SW 1271 (cell line): ENCODE measurements around the gene OLIG1.

Experiments used
- DNase-seq, 2 experiments: peaks; one replicate each; lab custom pipeline; 2025; lab: John Stamatoyannopoulos, UW

The OLIG1 gene

DNA sequence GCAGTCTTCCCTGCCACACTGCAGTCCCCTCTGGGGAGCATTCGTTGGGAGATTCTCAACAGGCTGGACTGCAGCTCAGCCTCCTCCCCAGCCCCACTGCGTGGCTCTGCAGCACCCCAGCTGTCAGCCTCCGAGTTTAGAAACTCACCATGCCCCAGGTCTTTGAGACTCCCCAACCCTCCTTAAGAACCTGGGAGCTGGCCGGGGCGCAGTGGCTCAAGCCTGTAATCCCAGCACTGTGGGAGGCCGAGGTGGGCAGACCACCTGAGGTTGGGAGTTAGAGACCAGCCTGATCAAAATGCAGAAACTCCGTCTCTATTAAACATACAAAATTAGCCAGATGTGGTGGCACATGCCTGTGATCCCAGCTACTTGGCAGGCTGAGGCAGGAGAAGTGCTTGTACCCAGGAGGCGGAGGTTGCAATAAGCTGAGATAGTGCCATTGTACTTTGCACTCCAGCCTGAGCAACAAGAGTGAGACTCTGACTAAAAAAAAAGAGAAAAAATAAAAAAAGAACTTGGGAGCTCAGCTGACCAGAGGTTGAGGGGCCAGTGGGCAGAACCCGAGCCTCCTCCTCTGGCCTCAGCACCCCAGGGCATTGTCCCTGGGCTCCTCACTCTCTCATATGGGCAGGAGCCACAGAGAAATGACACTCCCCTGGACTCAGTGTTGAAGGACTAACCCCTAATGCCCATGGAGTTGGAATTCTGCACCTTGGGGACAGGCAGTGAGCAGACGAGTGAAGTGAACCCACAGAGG is 38.6 kb upstream of the OLIG1 start:
- no peak for DNase-seq

DNA sequence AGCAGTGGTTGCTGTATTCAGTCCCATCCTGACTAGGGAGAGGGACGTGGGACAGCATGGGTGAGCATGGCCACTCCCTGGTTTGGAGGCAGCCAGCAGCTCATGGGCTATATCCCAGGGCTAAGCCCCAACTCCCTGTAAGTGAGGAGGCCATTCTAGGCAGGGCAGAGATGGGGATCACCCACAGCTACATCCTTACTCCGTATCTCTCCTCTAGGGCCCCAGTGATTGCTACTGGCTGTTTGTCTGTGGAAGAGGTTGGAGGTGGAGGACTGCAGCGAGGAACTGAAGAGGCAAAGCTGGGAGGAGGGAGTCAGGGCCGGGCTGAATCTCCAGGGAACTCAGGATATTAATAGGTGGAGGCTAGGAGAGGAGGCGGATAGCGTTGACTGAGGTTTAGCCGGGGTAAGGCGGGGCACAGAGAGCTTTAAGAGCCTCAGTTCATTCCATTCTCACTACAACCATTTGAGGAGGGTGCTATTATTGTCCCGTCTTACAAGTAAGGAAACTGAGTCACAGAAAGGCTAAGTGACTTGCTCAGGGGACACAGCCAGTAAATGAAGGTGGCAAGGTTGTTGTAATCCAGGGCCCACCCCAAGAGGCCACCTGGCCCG is 37.4 kb upstream of the OLIG1 start:
- DNase-seq: no peak

DNA sequence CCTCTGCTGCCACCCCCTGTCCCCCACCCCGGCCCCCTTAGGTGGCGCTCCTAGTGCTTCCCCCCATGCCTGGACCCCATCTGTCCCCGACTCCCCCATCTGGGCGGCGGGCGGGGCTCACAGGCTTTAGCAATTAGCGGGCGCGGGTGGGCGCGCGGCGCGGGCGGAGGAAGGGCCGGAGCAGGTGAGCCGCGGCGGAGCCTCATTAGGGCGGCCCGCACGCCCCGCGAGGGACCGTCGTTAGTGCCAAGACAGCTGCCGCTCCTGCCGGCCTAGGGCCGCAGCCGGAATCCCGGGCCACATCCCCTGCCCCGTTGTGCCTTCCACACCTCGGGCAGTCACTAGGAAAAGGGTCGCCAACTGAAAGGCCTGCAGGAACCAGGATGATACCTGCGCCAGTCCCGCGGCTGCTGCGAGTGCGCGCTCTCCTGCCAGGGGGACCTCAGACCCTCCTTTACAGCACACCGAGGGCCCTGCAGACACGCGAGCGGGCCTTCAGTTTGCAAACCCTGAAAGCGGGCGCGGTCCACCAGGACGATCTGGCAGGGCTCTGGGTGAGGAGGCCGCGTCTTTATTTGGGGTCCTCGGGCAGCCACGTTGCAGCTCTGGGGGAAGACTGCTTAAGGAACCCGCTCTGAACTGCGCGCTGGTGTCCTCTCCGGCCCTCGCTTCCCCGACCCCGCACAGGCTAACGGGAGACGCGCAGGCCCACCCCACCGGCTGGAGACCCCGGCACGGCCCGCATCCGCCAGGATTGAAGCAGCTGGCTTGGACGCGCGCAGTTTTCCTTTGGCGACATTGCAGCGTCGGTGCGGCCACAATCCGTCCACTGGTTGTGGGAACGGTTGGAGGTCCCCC is 36.6 kb upstream of the OLIG1 start:
- no peak for DNase-seq

DNA sequence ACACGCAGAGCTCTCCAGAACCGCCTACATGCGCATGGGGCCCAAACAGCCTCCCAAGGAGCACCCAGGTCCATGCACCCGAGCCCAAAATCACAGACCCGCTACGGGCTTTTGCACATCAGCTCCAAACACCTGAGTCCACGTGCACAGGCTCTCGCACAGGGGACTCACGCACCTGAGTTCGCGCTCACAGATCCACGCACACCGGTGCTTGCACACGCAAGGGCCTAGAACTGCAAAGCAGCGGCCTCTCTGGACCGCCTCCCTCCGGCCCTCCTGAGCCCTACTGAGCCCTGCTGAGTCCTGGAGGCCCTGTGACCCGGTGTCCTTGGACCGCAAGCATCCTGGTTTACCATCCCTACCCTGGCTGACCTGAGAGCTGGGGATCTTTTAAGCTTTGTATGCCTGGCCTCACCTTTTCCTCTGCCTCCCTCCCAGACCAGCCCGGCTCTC is 36.0 kb upstream of the OLIG1 start:
- no peak for DNase-seq

DNA sequence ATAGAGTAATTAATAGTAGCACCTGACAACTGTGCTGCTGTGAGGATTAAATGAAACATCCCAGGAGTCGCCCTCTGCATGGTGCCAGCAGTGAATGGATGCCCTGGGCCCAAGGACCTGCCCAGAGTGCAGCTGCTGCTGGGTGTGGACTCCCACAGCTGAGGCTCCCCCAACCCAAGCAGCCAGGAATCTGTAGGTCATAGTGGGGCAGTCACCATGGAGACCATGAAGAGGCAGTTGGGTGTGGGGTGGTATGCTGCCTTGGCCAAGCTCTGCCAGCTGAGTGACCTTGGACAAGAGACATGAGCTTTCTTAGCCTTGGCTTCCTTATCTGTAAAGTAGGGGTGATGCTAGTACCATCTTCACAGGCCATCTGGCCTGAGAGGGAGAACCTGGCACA is 34.8 kb upstream of the OLIG1 start:
- DNase-seq: no peak

DNA sequence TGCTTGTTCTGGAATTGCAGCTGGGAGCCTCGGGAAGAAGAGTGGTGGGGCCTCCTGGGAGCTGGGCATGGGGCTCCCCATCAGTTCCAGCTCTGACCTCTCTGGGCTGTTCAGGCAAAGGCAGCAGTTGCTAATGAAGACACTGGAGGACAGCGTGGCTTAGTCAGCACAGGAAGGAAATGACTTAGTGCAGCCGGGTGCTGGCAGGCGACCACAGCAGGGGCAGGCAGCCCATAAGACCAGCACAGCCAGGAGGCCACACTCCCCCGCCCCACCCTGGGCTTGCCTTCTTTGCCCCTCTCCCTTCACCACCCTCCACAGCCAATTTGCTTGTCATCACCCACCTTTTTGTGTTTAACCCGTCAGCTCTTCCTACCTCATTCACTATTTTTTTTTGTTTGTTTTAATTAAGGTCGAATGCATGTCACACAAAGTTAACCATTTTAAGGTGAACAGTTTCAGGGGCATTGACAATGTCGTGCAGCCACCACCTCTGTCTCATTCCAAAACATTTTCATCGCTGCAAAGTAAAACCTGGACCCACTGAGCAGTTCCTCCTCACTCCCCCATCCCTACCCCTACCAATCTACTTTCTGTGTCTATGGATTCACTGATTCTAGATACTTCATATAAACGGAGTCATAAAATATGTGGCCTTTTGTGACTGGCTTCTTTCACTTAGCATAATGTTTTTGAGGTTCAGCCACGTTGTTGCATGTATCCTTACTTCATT is 33.3 kb upstream of the OLIG1 start:
- DNase-seq: peak in 1 of 2 experiments; percentile 54

DNA sequence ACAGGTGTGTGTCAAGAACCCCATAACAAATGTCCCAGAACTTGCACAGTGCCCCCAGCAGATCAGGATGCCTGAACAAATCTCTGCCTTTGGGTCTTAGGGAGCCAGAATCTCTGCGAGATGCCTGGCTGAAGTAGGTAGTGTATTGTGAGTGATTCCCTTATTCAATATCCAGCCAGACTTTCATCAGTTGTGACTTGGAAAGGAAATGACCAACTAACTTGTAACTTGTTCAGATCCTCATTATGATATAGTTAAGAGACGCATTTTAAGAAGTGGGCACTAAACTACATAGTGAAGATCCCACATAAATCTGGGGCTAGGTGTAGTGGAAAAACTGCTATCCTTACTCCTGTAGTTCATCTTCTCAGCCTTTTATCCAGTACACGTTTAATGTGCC is 32.4 kb upstream of the OLIG1 start:
- no peak for DNase-seq

DNA sequence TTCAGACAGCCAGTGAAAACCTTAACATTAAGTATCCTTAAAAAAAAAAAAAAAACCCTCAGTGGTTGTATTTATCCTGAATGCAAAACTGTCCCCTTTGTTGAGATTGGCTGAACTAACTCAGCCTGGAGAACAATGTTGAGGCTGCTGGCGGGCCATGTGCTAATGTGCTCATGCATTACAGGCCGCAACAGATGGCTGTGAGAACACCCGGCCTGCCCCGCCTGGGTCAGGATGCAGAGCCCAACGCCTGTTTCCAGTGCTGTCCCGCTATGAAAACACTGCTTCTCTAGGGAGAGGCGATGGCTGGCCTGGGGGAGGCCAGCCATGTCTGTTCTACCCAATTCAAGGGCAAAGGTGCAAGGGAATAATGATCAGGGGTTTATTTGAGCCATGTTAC is 30.4 kb upstream of the OLIG1 start:
- DNase-seq: no peak

DNA sequence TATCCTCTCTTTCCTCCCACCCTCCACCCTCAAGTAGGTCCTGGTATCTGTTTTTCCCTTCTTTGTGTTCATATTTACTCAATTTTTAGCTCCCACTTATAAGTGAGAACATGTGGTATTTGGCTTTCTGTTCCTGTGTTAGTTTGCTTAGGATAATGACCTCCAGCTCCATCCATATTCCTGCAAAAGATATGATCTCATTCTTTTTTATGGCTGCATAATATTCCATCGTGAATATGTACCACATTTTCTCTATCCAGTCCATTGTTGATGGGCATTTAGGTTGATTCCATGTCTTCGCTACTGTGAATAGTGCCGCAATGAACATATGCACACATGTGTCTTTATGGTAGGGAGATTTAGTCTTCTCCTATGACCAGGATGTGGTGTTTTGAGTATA is 29.7 kb upstream of the OLIG1 start:
- DNase-seq: no peak

DNA sequence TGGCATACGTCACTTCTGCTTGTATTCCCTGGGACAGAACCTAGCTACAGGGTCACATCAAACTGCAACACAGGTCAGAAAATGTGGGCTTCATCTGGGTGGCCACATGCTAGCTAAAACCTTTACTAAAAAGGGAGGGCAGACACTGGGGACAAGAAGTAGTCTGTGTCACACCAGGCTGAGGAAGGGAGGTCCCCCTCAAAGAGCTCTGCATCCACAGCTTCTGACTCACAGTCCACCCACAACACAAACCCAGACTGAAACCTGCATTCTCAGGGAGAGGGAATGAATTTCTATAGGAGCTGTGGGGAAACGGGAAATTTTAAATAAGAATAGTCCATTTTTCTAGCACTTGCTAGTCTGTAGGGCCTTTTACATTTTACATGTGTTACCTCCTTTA is 28.0 kb upstream of the OLIG1 start:
- DNase-seq: no peak

DNA sequence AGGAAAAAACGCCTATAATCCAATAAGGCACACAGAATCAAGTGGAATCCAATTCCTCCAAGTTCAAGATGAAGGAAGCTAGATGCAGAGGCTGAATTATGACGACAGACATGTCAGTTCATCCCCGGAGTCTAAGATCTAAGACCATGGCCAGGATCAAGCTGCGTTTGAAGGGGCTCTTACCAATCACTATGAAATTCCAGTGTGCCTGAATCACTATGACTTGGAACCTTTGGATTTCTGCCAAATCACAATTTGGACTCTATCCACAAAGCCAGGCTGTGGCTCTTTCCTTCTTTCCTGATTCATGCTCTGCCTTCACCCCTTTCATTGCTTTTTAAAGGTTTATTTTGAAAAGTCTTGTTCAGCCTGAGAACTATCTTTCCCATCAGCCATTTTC is 27.1 kb upstream of the OLIG1 start:
- DNase-seq: peak in 1 of 2 experiments; percentile 66

DNA sequence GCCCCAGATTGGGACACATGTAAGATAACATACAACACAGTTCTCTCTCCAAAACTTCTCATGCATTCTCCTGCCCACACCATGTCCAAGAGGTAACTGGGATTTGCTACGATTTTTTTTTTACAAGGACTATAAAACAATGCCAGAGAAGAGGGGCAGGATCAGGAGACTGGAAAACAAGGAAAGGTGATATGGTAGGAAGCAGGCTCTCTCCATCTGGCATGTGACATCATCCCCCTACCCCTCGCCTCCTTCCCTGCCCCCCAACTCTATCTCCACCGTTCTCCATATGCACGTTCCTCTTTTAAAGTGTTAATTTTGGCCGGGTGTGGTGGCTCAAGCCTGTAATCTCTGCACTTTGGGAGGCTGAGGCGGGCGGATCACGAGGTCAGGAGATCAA is 23.5 kb upstream of the OLIG1 start:
- no peak for DNase-seq

DNA sequence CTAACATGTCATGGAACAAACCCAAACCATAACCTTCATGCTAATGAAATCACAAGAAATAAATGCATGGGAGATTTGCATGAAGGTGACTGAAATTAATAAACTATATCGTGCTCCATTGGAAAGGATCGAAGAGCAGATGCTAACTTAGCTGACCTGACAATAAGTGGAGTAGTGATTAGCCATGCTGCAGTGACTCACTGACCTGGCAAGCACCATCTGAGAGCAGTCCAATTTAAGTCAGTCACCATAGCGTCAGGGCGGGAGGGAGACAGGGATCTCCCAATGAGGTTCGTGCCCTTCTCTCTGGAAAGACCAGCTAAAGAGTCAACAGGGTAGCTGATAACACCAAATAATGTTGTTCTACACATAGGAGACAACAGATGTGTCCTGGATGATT is 22.7 kb upstream of the OLIG1 start:
- no peak for DNase-seq

DNA sequence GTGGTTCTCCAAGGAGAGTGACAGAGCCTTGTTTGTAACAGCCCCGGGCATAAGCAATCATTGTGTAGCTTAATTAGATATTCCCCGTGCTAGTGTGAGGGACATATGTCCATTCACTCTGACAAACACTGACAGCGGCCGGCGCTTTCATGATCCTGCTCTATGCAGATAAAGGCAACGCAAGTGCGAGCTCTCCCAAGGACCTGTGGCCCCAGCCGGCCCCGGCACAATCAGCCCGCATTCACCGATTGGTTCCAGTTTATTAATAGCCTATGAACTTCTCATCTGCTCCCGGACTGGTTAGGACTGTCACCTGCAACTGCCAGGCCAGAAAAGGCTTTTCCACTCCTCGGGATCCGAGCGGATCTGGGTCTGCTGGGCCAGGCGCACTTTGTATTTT is 18.0 kb upstream of the OLIG1 start:
- no peak for DNase-seq

DNA sequence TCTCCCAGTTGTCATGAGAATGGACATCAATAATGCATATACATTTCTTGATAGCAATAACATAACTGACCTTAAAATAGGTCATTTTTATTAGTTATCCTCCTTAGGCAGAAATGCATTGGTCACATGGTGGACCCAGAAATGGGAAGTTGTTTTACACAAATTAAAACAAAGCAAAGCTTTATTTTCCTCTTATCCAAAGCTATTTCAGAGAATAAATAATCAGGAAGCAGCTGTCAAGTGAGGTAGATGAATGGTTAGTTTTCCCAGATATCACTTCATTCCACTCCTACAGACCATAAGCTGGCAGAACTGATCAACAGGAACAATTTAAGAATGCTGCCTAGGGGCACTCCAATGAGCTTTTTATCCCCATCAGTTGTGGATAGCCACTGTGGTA is 16.0 kb upstream of the OLIG1 start:
- DNase-seq: no peak

DNA sequence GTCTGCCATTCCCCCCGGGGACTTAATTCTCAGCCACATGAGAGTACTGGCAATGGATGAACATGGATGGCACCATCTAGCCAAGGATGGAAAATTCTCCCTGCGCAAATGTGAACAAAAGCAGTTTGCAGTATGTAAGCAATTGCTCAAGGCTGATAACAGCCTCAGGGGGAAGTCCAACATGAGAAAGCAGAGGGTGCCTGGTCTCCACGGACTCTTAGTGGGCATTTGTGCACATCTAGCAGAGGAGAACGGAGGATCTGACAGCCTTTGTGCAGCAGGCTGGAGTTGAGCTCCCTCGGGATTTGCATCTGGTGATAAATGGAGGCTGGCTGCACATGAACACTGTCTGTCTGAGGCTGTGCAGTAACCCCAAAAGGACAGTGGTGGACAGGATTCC is 13.9 kb upstream of the OLIG1 start:
- DNase-seq: no peak

DNA sequence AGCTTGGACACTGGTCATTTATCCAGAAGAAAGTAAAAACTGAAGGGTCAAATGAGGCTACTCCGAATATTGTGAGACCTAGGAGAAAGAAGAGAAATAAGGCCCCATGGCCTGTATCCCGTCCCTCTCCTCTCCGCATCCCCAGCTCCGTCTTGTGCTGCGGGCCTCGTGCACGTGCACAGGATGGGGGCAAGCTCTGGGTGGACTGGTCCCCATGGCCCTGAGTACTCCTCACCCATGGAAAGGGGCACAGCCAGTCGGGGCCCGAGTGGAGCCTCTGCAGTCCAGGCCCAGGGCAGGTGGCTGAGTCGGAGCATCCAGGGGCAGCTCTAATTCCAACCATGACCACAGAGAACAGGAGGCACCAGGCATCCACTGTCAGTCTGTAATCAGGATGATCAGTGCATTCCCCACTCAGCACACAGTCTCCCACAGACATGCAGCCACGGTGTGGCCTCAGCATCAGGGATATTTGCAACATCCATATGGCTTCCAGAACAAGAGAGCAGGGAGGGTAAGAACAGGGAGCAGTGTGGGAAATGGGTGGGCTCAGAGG is 12.5 kb upstream of the OLIG1 start:
- no peak for DNase-seq

DNA sequence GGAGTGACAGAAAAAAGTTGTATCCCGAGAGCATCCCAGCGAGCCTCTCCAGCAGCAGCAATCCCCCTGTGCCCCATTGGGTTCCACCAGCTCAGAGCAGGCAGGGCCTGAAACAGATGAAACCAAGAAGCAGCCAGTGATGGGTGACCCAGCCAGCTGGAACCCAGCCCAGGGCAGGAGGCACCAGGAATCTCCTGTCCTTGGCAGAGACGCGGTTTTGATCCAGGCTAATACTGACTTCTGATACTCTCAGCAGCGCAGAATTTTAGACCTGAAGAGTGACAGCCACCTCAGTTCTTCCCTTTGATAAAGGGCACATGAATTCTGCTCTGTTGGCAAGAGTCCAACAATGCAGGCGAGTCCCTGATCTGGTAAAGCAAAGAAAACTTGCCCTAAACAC is 11.4 kb upstream of the OLIG1 start:
- no peak for DNase-seq

DNA sequence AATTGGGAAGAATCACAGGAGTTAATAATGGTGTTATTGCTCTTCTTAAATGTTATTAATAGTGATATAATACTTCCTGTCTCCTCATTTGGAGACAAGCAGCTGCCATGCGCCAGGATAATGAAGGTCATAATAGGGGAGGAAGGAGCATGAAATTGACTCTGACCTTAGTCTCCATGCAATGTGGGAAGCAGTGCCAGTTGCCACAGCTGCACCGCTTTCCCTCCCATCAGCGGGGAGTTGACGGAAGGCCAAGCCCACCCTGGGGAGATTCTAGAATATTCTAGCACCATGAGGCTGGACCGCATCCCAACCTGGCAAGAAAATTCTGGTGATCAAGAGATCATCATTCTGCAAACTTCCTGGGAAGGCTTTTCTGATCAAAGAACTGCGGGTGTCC is 11.0 kb upstream of the OLIG1 start:
- no peak for DNase-seq

DNA sequence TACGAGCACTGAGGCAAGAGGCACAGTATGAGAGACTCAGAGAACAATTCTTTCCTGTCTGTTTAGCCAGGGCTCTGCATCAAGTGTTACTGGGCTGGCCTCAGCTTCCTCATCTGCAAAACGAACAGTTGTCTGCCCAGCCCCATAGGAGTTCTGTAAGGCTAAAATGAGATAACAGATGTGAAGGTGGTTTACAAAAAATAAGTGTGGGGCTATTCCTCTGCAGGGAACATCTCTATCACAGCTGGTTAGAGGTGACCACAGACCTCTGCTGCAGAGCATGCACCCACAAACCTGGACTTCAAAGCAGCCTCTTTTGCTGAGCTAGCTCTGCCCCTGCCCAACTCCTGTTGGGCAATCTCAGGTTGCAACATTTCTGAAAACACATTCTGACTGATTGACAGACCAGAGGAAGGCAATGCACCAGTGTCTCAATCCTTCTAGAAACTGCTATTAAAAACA is 10.5 kb upstream of the OLIG1 start:
- DNase-seq: no peak

DNA sequence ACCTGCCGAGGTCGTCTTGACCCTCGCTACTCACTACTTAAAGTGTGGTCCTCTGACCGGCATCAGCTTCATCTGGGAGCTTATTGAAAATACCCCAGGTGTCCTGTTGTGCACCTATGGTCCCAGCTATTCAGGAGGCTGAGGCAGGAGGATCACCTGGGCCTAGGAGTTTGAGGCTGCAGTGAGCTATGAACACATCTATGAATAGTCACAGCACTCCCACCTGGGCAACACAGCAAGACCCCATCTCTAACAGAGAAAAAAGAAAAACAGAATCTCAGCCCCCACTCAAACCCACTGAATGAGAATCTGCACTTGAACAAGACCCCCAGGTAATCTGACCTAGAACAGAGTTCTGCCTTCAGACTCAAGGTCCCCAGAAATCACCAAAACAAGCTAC is 8.7 kb upstream of the OLIG1 start:
- DNase-seq: no peak

DNA sequence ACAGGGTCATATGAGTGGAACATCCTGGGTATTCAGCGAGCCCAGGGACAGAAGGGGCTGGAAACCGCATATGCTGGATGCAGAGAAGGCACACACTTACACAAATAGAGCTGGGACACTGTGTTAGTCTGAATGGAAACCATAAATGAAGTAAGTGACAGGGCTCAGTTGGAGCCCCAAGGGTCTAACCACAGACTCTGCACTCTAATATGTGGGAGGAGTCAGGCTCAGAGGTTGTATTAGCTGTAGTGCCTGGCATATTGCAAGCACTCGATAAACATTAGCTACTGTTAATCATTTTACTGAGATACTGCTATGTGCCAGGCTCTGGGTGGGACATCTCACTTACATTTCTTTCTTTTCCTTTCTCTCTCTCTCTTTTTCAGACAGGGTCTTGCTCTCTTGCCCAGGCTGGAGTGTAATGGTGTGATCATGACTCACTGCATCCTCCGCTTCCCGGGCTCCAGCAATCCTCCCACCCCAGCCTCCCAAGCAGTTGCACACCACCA is 6.5 kb upstream of the OLIG1 start:
- DNase-seq: no peak
